HepG2 (cell line): ENCODE results near the gene AGBL1. TPM values are rescaled to one million over a fixed set of nuclear protein-coding genes. Genes with fewer than 3 reads are reported as not detected.

ENCODE experiments used
- ATAC-seq: fragments of 200-7000 bp; cut with Tn5 transposase; 3 replicates; pipeline ENCODE4 v1.9.1; 2020; ENCODE audit warnings: mild to moderate bottlenecking, moderate library complexity
- BruUV-seq: library from RNA; stranded (reverse); fragments of 400-500 nt; replicated peaks from 2 replicates; lab custom pipeline; 2021; lab: Mats Ljungman, UMichigan
- CTCF ChIA-PET: fragments of 300-600 bp; formaldehyde crosslinking; extraction: SDS; loops from one replicate; lab custom pipeline; 2021; ENCODE audit warnings: low total read pairs, inconsistent platforms, low intra/inter-chr PET ratio; lab: Yijun Ruan, JAX
- POLR2A ChIA-PET: fragments of 350-600 bp; sonication (Branson Sonifier 250); formaldehyde crosslinking; loops from one replicate; lab custom pipeline; 2020; ENCODE audit warnings: antibody characterized with exemption, inconsistent platforms; lab: Yijun Ruan, JAX
- DNase-seq: peaks from one replicate; pipeline ENCODE4 v3.0.0-alpha.2; 2015; ENCODE audit warnings: low spot score
- FAIRE-seq: peaks from 3 replicates; lab custom pipeline; 2011; peaks lifted over from hg19 to GRCh38; lab: Jason Lieb, UNC
- H2AFZ ChIP-seq: one replicate; pipeline ENCODE4 v1.6.1; 2011; ENCODE audit warnings: low read length, inconsistent platforms
- H3K27ac ChIP-seq: fragments of 300-600 bp; 3 replicates; pipeline ENCODE4 v1.8.0; 2011; ENCODE audit warnings: mixed run types, mild to moderate bottlenecking, mixed read lengths, low read length, inconsistent platforms; ENCODE audit not compliant: insufficient read depth; ENCODE audit errors: extremely low read length
- H3K27me3 ChIP-seq, 2 experiments: fragments of 200-600 bp in 1 of 2; 2 replicates in 1 of 2; 3 replicates in 1 of 2; pipeline versions ENCODE4 v1.6.0 to v1.8.0; 2011; ENCODE audit warnings: low read length in 2 of 2, mild to moderate bottlenecking in 2 of 2, moderate library complexity in 2 of 2, inconsistent platforms in 1 of 2; ENCODE audit not compliant: insufficient read depth in 2 of 2, control insufficient read depth in 1 of 2
- H3K36me3 ChIP-seq, 2 experiments: fragments of 200-600 bp in 1 of 2; replicated peaks in 1 of 2; 2 replicates in 1 of 2; 3 replicates in 1 of 2; pipeline versions ENCODE4 v1.5.1 to v1.8.0; 2011; ENCODE audit warnings: low read length in 2 of 2, inconsistent platforms in 1 of 2; ENCODE audit not compliant: insufficient read depth in 2 of 2, control insufficient read depth in 1 of 2
- H3K4me1 ChIP-seq: 2 replicates; pipeline ENCODE4 v1.5.1; 2012; ENCODE audit warnings: low read length, inconsistent platforms; ENCODE audit not compliant: insufficient read depth
- H3K4me2 ChIP-seq: 2 replicates; pipeline ENCODE4 v1.6.0; 2011; ENCODE audit warnings: low read depth, low read length, inconsistent platforms
- H3K4me3 ChIP-seq, 3 experiments: fragments of 200-600 bp in 1 of 3; sonication (generic), shearing (Covaris generic) in 1 of 3; replicated peaks in 1 of 3; 2 replicates each; pipeline ENCODE4 v1.5.1; 2011 to 2016; ENCODE audit warnings: low read length in 3 of 3, inconsistent platforms in 2 of 3, low read depth in 2 of 3, mild to moderate bottlenecking in 2 of 3, control low read depth in 1 of 3, mixed read lengths in 1 of 3; ENCODE audit not compliant: insufficient read depth in 1 of 3
- H3K79me2 ChIP-seq: one replicate; pipeline ENCODE4 v1.6.1; 2011; ENCODE audit warnings: low read length, inconsistent platforms; ENCODE audit not compliant: insufficient read depth
- H3K9ac ChIP-seq: 2 replicates; pipeline ENCODE4 v1.6.0; 2011; ENCODE audit warnings: mild to moderate bottlenecking, low read depth, low read length, inconsistent platforms; ENCODE audit not compliant: insufficient read depth
- H3K9me3 ChIP-seq: 2 replicates; pipeline ENCODE4 v1.5.1; 2012; ENCODE audit warnings: mild to moderate bottlenecking, low read length
- H4K20me1 ChIP-seq: 2 replicates; pipeline ENCODE4 v1.6.0; 2011; ENCODE audit warnings: inconsistent platforms, mild to moderate bottlenecking, low read length, moderate library complexity; ENCODE audit not compliant: insufficient read depth
- ATF7 ChIP-seq, 2 experiments: fragments of 450-650 bp in 1 of 2; sonication (generic) in 1 of 2; formaldehyde crosslinking in 1 of 2; IDR thresholded peaks; 2 replicates each; pipeline versions ENCODE4 v1.4.0 to v1.6.1; 2016 to 2020; ENCODE audit warnings: antibody characterized with exemption in 1 of 2, mild to moderate bottlenecking in 1 of 2, missing genetic modification reagents in 1 of 2
- HOXA3 ChIP-seq: sonication (generic); formaldehyde crosslinking; IDR thresholded peaks from 2 replicates; pipeline ENCODE4 v1.5.0; 2020; ENCODE audit warnings: missing genetic modification reagents
- MAFK ChIP-seq, 2 experiments: IDR thresholded peaks in 1 of 2; conservative IDR thresholded peaks in 1 of 2; 2 replicates each; pipeline ENCODE4 v1.6.1; 2011; ENCODE audit warnings: improper control_type of control experiment in 2 of 2, low read length in 2 of 2
- NPAS2 ChIP-seq: sonication (generic); formaldehyde crosslinking; IDR thresholded peaks from 2 replicates; pipeline ENCODE4 v1.8.0; 2022; ENCODE audit warnings: mild to moderate bottlenecking, missing genetic modification reagents, borderline replicate concordance
- PRPF4 ChIP-seq: fragments of 200-400 bp; formaldehyde crosslinking; IDR thresholded peaks from 2 replicates; pipeline ENCODE4 v1.6.1; 2016; ENCODE audit warnings: low read length, low read depth; ENCODE audit not compliant: poor library complexity, severe bottlenecking
- ZFP37 ChIP-seq: sonication (generic); formaldehyde crosslinking; IDR thresholded peaks from 2 replicates; pipeline ENCODE4 v1.4.0; 2020; ENCODE audit warnings: missing genetic modification reagents, borderline replicate concordance
- ZNF30 ChIP-seq: sonication (generic); formaldehyde crosslinking; IDR thresholded peaks from 2 replicates; pipeline ENCODE4 v1.5.0; 2020; ENCODE audit warnings: mild to moderate bottlenecking, missing genetic modification reagents
- ZNF672 ChIP-seq: sonication (generic); formaldehyde crosslinking; IDR thresholded peaks from 2 replicates; pipeline ENCODE4 v1.8.1; 2022; ENCODE audit warnings: missing genetic modification reagents
- WGBS: methylation state at CpG from one replicate; pipeline ENCODE4 v1.1.6; 2017; ENCODE audit warnings: low lambda C conversion rate; 5-methylcytosine and 5-hydroxymethylcytosine counted together
- in situ Hi-C: cut with HindIII; loops from 2 replicates; pipeline ENCODE4 v1.10.0; 2017; ENCODE audit warnings: low pct_unique_long_range_greater_than_20kb; ENCODE audit not compliant: extremely low pct_ligation_motif_present
- intact Hi-C: fragments of 100-400 bp; cut with micrococcal nuclease; formaldehyde crosslinking; loops from one replicate; pipeline ENCODE4 v1.10.0; 2022; ENCODE audit not compliant: unreplicated experiment
- polyA plus RNA-seq, 8 experiments: library from polyadenylated mRNA; depleted of rRNA in 3 of 8; stranded (reverse) in 7 of 8; unstranded in 1 of 8; fragments of >200 nt; fragmentation: Illumina TruSeq in 4 of 8; extraction: Trizol in 4 of 8; gene quantifications; 2 replicates each; pipeline versions ENCODE4 v1.2.1 to v1.2.3, GENCODE V29; 2011 to 2016; ENCODE audit warnings: low read depth in 4 of 8, missing spikeins in 1 of 8, mixed read lengths in 1 of 8; ENCODE audit not compliant: insufficient read depth in 1 of 8
- total RNA-seq, 5 experiments: library from RNA; depleted of rRNA; stranded (reverse); fragments of >200 nt; fragmentation: Illumina TruSeq; extraction: Trizol; gene quantifications; 2 replicates each; pipeline ENCODE4 v1.2.3, GENCODE V29; 2016; ENCODE audit warnings: low read depth in 1 of 5
- TF ChIP-seq, protein P1 (sequence below): sonication (generic); formaldehyde crosslinking; IDR thresholded peaks from 2 replicates; pipeline ENCODE4 v1.5.0; 2020; ENCODE audit warnings: mild to moderate bottlenecking, missing genetic modification reagents

The AGBL1 gene
- total and polyA plus RNA-seq, 2 of the 13 experiments (the other 11 are each of a cell fraction or from before 2014, with no cell fraction given), result 0.01 TPM; not detected in 1

DNA sequence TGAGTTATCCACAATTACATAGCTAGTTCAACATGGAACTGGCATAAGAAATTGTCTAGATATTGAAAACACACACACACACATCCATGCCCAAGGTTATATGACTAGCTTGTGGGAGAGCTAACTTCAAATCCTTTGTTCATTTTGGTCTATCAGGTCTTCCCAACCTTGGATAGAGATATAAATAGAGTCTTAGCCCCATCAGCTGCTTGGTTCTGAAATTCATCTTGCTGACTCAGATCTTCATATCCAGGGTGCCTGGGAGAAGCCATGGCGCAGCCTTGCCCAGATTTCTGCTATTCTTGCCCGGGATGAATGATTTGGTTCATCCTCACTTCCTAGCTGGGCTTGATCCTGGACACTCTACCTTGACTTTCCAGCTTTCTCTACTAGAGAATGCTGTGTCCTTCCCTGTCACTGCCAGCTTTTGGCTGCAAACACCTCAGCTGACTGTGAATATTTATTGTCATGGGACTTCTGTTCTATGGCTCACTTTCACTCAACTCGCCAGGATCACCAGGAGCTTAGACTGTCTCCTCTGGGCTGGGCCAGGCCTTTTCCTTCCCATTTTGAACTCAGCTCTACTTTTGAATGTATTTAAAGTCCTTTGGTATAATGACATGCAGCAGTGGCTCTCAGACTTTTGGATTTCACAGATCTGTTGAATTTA, 324.4 kb downstream of the AGBL1 start:
- no peaks in the 10 kb centered on the region for H3K79me2 ChIP-seq
- H3K4me2 ChIP-seq, result no peak overlapping the region
- H3K27me3 ChIP-seq, result no peaks in the 10 kb centered on the region
- FAIRE-seq, result no peak
- TF ChIP-seq NPAS2 (CRISPR knock-in tag) (no peak), HOXA3 (no peak), ZNF30 (CRISPR knock-in tag) (no peak), ZNF672 (CRISPR knock-in tag) (no peak), ATF7 (IDR thresholded peaks at IDR 0.05) (no peak), ATF7 (CRISPR knock-in tag; IDR thresholded peaks at IDR 0.05) (no peak), ZFP37 (no peak), MAFK (conservative IDR thresholded peaks at IDR 0.05 in 1 of 2, IDR thresholded peaks at IDR 0.05 in 1 of 2; ENCODE audit: low read length in 2 of 2) (no peak), PRPF4 (no peak)
- TF ChIP-seq, protein P1, sequence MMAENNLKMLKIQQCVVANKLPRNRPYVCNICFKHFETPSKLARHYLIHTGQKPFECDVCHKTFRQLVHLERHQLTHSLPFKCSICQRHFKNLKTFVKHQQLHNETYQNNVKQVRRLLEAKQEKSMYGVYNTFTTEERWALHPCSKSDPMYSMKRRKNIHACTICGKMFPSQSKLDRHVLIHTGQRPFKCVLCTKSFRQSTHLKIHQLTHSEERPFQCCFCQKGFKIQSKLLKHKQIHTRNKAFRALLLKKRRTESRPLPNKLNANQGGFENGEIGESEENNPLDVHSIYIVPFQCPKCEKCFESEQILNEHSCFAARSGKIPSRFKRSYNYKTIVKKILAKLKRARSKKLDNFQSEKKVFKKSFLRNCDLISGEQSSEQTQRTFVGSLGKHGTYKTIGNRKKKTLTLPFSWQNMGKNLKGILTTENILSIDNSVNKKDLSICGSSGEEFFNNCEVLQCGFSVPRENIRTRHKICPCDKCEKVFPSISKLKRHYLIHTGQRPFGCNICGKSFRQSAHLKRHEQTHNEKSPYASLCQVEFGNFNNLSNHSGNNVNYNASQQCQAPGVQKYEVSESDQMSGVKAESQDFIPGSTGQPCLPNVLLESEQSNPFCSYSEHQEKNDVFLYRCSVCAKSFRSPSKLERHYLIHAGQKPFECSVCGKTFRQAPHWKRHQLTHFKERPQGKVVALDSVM (CRISPR knock-in tag), result no peak
- H3K9ac ChIP-seq, result no peak overlapping the region
- H3K36me3 ChIP-seq, result no peaks in the 10 kb centered on the region
- intact Hi-C loops, result no loop called here
- no peaks in the 10 kb centered on the region for H3K4me1 ChIP-seq
- H3K9me3 ChIP-seq, result peaks cover 83% of the 10 kb centered on the region
- H3K4me3 ChIP-seq, result no peak overlapping the region
- H2AFZ ChIP-seq, result no peak overlapping the region
- WGBS, result 11% methylated on average over 3 of the region's 3 CpGs
- BruUV-seq, result no TSS peak
- no peak for DNase-seq
- ChIA-PET CTCF (no interaction called here), POLR2A (no interaction called here)
- no peak for ATAC-seq
- no peaks in the 10 kb centered on the region for H4K20me1 ChIP-seq
- in situ Hi-C loops, result no loop called here
- no peak overlapping the region for H3K27ac ChIP-seq
